HepG2 (cell line): ENCODE results near the gene ZDHHC14. TPM values are rescaled to one million over a fixed set of nuclear protein-coding genes. Genes with fewer than 3 reads are reported as not detected.

Experiments used
- ELF4 ChIP-seq: sonication (generic); formaldehyde crosslinking; IDR thresholded peaks from 2 replicates; pipeline ENCODE4 v1.5.0; 2020; ENCODE audit warnings: missing genetic modification reagents, mild to moderate bottlenecking, moderate library complexity, borderline replicate concordance
- EP300 ChIP-seq, 3 experiments: sonication (generic) in 1 of 3; formaldehyde crosslinking in 1 of 3; IDR thresholded peaks; 2 replicates each; pipeline versions ENCODE4 v1.5.1 to v1.6.1; 2011 to 2020; ENCODE audit warnings: low read depth in 2 of 3, low read length in 2 of 3, borderline replicate concordance in 1 of 3, improper control_type of control experiment in 1 of 3, mild to moderate bottlenecking in 1 of 3, missing genetic modification reagents in 1 of 3, moderate library complexity in 1 of 3
- ESRRA ChIP-seq: sonication (generic); formaldehyde crosslinking; IDR thresholded peaks from 2 replicates; pipeline ENCODE4 v1.5.1; 2020; ENCODE audit warnings: mild to moderate bottlenecking, low read depth, missing genetic modification reagents
- FOXM1 ChIP-seq: sonication (generic); formaldehyde crosslinking; IDR thresholded peaks from 2 replicates; pipeline ENCODE4 v1.5.0; 2020; ENCODE audit warnings: missing genetic modification reagents
- HMGXB4 ChIP-seq, 2 experiments: sonication (generic) in 1 of 2; formaldehyde crosslinking in 1 of 2; IDR thresholded peaks; 2 replicates each; pipeline versions ENCODE4 v1.4.0 to v1.6.1; 2018 to 2020; ENCODE audit warnings: missing genetic modification reagents in 2 of 2, borderline replicate concordance in 1 of 2, low read depth in 1 of 2, mild to moderate bottlenecking in 1 of 2, missing biosample characterization in 1 of 2
- HNF4A ChIP-seq: sonication (generic); formaldehyde crosslinking; IDR thresholded peaks from 2 replicates; pipeline ENCODE4 v1.4.0; 2020; ENCODE audit warnings: missing genetic modification reagents
- IRF2 ChIP-seq: IDR thresholded peaks from 2 replicates; pipeline ENCODE4 v1.6.1; 2018; ENCODE audit warnings: missing genetic modification reagents, missing compliant biosample characterization
- KLF9 ChIP-seq: IDR thresholded peaks from 2 replicates; pipeline ENCODE4 v1.6.1; 2016; ENCODE audit warnings: low read depth
- KMT2B ChIP-seq: IDR thresholded peaks from 2 replicates; pipeline ENCODE4 v1.6.1; 2016; ENCODE audit warnings: missing genetic modification reagents, missing compliant biosample characterization
- MYPOP ChIP-seq: sonication (generic); formaldehyde crosslinking; IDR thresholded peaks from 2 replicates; pipeline ENCODE4 v1.8.1; 2023; ENCODE audit warnings: mild to moderate bottlenecking, moderate library complexity, missing genetic modification reagents
- PRPF4 ChIP-seq: fragments of 200-400 bp; formaldehyde crosslinking; IDR thresholded peaks from 2 replicates; pipeline ENCODE4 v1.6.1; 2016; ENCODE audit warnings: low read length, low read depth; ENCODE audit not compliant: poor library complexity, severe bottlenecking
- RBM39 ChIP-seq: fragments of 200-400 bp; formaldehyde crosslinking; IDR thresholded peaks from one replicate; pipeline ENCODE4 v1.6.1; 2018; ENCODE audit warnings: antibody characterized with exemption, mild to moderate bottlenecking, low read depth, low read length; ENCODE audit not compliant: poor library complexity, severe bottlenecking
- SMAD1 ChIP-seq: sonication (generic); formaldehyde crosslinking; IDR thresholded peaks from 2 replicates; pipeline ENCODE4 v1.4.0; 2020; ENCODE audit warnings: missing genetic modification reagents, low read depth, mild to moderate bottlenecking, borderline replicate concordance
- TAF1 ChIP-seq: sonication (generic); formaldehyde crosslinking; IDR thresholded peaks from 2 replicates; pipeline ENCODE4 v1.4.0; 2020; ENCODE audit warnings: missing genetic modification reagents
- TBL1XR1 ChIP-seq: fragments of 150-350 bp; IDR thresholded peaks from 2 replicates; pipeline ENCODE4 v1.6.1; 2014; ENCODE audit warnings: borderline replicate concordance, low read length; ENCODE audit not compliant: partially characterized antibody
- ZFAT ChIP-seq: sonication (generic); formaldehyde crosslinking; conservative IDR thresholded peaks from 2 replicates; pipeline ENCODE4 v1.8.1; 2023; ENCODE audit warnings: missing genetic modification reagents, inconsistent platforms
- ZNF205 ChIP-seq: IDR thresholded peaks from 2 replicates; pipeline ENCODE4 v1.6.1; 2018; ENCODE audit warnings: missing biosample characterization, missing genetic modification reagents
- ZNF468 ChIP-seq: sonication (generic); formaldehyde crosslinking; IDR thresholded peaks from 2 replicates; pipeline ENCODE4 v1.8.0; 2022; ENCODE audit warnings: mild to moderate bottlenecking, moderate library complexity, missing genetic modification reagents
- ZNF546 ChIP-seq: sonication (generic); formaldehyde crosslinking; conservative IDR thresholded peaks from 2 replicates; pipeline ENCODE4 v1.8.1; 2023; ENCODE audit warnings: mild to moderate bottlenecking, missing genetic modification reagents
- ZNF563 ChIP-seq: sonication (generic); formaldehyde crosslinking; IDR thresholded peaks from 2 replicates; pipeline ENCODE4 v1.8.0; 2022; ENCODE audit warnings: mild to moderate bottlenecking, moderate library complexity, missing genetic modification reagents
- ZNF672 ChIP-seq: sonication (generic); formaldehyde crosslinking; IDR thresholded peaks from 2 replicates; pipeline ENCODE4 v1.8.1; 2022; ENCODE audit warnings: missing genetic modification reagents
- ZNF740 ChIP-seq: sonication (generic); formaldehyde crosslinking; IDR thresholded peaks from 2 replicates; pipeline ENCODE4 v1.4.0; 2020; ENCODE audit warnings: missing genetic modification reagents
- ZNF746 ChIP-seq: sonication (generic); formaldehyde crosslinking; IDR thresholded peaks from 2 replicates; pipeline ENCODE4 v1.8.0; 2022; ENCODE audit warnings: mild to moderate bottlenecking, missing genetic modification reagents
- ZNF776 ChIP-seq: sonication (generic); formaldehyde crosslinking; IDR thresholded peaks from 2 replicates; pipeline ENCODE4 v1.4.0; 2020; ENCODE audit warnings: mild to moderate bottlenecking, missing genetic modification reagents
- polyA plus RNA-seq, 8 experiments: library from polyadenylated mRNA; depleted of rRNA in 3 of 8; stranded (reverse) in 7 of 8; unstranded in 1 of 8; fragments of >200 nt; fragmentation: Illumina TruSeq in 4 of 8; extraction: Trizol in 4 of 8; gene quantifications; 2 replicates each; pipeline versions ENCODE4 v1.2.1 to v1.2.3, GENCODE V29; 2011 to 2016; ENCODE audit warnings: low read depth in 4 of 8, missing spikeins in 1 of 8, mixed read lengths in 1 of 8; ENCODE audit not compliant: insufficient read depth in 1 of 8
- total RNA-seq, 5 experiments: library from RNA; depleted of rRNA; stranded (reverse); fragments of >200 nt; fragmentation: Illumina TruSeq; extraction: Trizol; gene quantifications; 2 replicates each; pipeline ENCODE4 v1.2.3, GENCODE V29; 2016; ENCODE audit warnings: low read depth in 1 of 5

The ZDHHC14 gene
- total and polyA plus RNA-seq, 2 of the 13 experiments (the other 11 are each of a cell fraction or from before 2014, with no cell fraction given), result 3.7 to 9.5 TPM

GRCh38 chr6:157380779-157381561, at the start of gene ZDHHC14 (continued):
- TF ChIP-seq ZNF746, result 0 out of 2 replicates have a peak, but pooled peaks have one; percentile 43
- TF ChIP-seq KMT2B (CRISPR knock-in tag), result peak; percentile 74; the same call in 1 of the 2 replicates
- no peak; the same call in 1 of the 2 replicates for TF ChIP-seq IRF2 (CRISPR knock-in tag)
- TF ChIP-seq PRPF4, result no peak
- no peak for TF ChIP-seq EP300 (IDR thresholded peaks at IDR 0.05; ENCODE audit: low read depth in 2 of 2, low read length in 2 of 2)
- TF ChIP-seq EP300 (CRISPR knock-in tag; IDR thresholded peaks at IDR 0.05; ENCODE audit: borderline replicate concordance), result peak; percentile 30; the same call in 1 of the 2 replicates
- TF ChIP-seq KLF9 (CRISPR knock-in tag), result peak; percentile 75; the same call in 1 of the 2 replicates
- TF ChIP-seq TBL1XR1, result no peak
- TF ChIP-seq RBM39, result peak; percentile 53
- peak; percentile 27; the same call in 1 of the 2 replicates for TF ChIP-seq ZNF563
- TF ChIP-seq FOXM1, result no peak
- peak; percentile 63; the same call in 1 of the 2 replicates for TF ChIP-seq TAF1 (CRISPR knock-in tag)
- TF ChIP-seq ESRRA (CRISPR knock-in tag), result no peak; the same call in 1 of the 2 replicates
- peak; percentile 84; the same call in 1 of the 2 replicates for TF ChIP-seq ELF4 (CRISPR knock-in tag)
- TF ChIP-seq SMAD1 (CRISPR knock-in tag), result peak; percentile 81
- TF ChIP-seq ZNF468 (CRISPR knock-in tag), result no peak
- no peak for TF ChIP-seq ZNF672 (CRISPR knock-in tag)
- peak; percentile 88; the same call in 1 of the 2 replicates for TF ChIP-seq ZNF546 (CRISPR knock-in tag)
- no peak; the same call in 1 of the 2 replicates for TF ChIP-seq ZNF776 (CRISPR knock-in tag)
- TF ChIP-seq ZNF740 (CRISPR knock-in tag), result no peak; the same call in 1 of the 2 replicates
- TF ChIP-seq HMGXB4 (CRISPR knock-in tag; IDR thresholded peaks at IDR 0.05; ENCODE audit: borderline replicate concordance in 1 of 2, low read depth in 1 of 2), result peak in 1 of 2 experiments; percentile 65; a peak in 2 of 4 replicates
- peak; percentile 90 for TF ChIP-seq MYPOP (CRISPR knock-in tag)
- no peak for TF ChIP-seq HNF4A
- no peak; the same call in 1 of the 2 replicates for TF ChIP-seq ZNF205 (CRISPR knock-in tag)
- TF ChIP-seq ZFAT (CRISPR knock-in tag), result no peak
